Esophagus muscularis mucosa (tissue), 4 donors: ENCODE measurements around the gene IGF2R. TPM values are rescaled to one million over a fixed set of nuclear protein-coding genes. Genes with fewer than 3 reads are reported as not detected.
"Not testable (repeated sequence)": the region's sequence is repeated elsewhere in the genome, so short reads cannot be mapped to it uniquely, and the experiment has no call there.

Source experiments
- DNase-seq: peaks from one replicate; pipeline ENCODE4 v3.0.0-alpha.2; 2017; ENCODE audit errors: extremely low spot score
- H3K27ac ChIP-seq, 4 donors: fragments of 200-600 bp; sonication (generic); replicated peaks in 1 of 4; 1 replicate in 3 of 4; 2 replicates in 1 of 4; pipeline ENCODE4 v1.5.1; 2016 to 2019; ENCODE audit warnings: mild to moderate bottlenecking in 1 of 4
- H3K27me3 ChIP-seq, 4 donors: fragments of 200-600 bp; sonication (generic); one replicate each; pipeline versions ENCODE4 v1.5.1 to v1.6.0; 2016 to 2019
- H3K36me3 ChIP-seq, 4 donors: fragments of 200-600 bp; sonication (generic); one replicate each; pipeline ENCODE4 v1.5.1; 2016 to 2019
- H3K4me1 ChIP-seq, 4 donors: fragments of 200-600 bp; sonication (generic); one replicate each; pipeline ENCODE4 v1.5.1; 2016 to 2019
- H3K4me3 ChIP-seq, 4 donors: fragments of 200-600 bp; sonication (generic); 1 replicate in 2 of 4; 2 replicates in 2 of 4; pipeline ENCODE4 v1.5.1; 2016 to 2019; ENCODE audit warnings: mild to moderate bottlenecking in 4 of 4, moderate library complexity in 1 of 4
- H3K9me3 ChIP-seq, 4 donors: fragments of 200-600 bp; sonication (generic); 1 replicate in 3 of 4; 2 replicates in 1 of 4; pipeline ENCODE4 v1.5.1; 2016 to 2019
- EP300 ChIP-seq: sonication (generic); formaldehyde crosslinking; IDR thresholded peaks from one replicate; pipeline ENCODE4 v1.6.1; 2017; ENCODE audit warnings: antibody characterized with exemption
- POLR2A ChIP-seq: fragments of 450-650 bp; IDR thresholded peaks from one replicate; pipeline ENCODE4 v1.6.1; 2017; ENCODE audit warnings: antibody characterized with exemption, moderate library complexity, mild to moderate bottlenecking, low read depth
- POLR2AphosphoS5 ChIP-seq, 2 donors: sonication (generic); formaldehyde crosslinking; IDR thresholded peaks; one replicate each; pipeline ENCODE4 v1.6.1; 2017; ENCODE audit warnings: antibody characterized with exemption in 2 of 2
- WGBS: methylation state at CpG from one replicate; pipeline ENCODE4 v1.1.5; 2018; 5-methylcytosine and 5-hydroxymethylcytosine counted together
- intact Hi-C: fragments of 100-400 bp; cut with DNase I; formaldehyde crosslinking; loops from one replicate; pipeline ENCODE4 v1.15.1; 2023
- total RNA-seq, 4 donors: library from RNA; depleted of rRNA; stranded (reverse); fragments of >200 nt; gene quantifications; one replicate each; pipeline versions ENCODE4 v1.1.0 to v1.2.1, GENCODE V29; 2016
- TF ChIP-seq, protein P1 (sequence below), 3 experiments: fragments of 200-600 bp in 2 of 3; fragments of 450-650 bp in 1 of 3; sonication (generic) in 2 of 3; IDR thresholded peaks; one replicate each; pipeline ENCODE4 v1.5.1; 2017 to 2019; ENCODE audit warnings: antibody characterized with exemption in 3 of 3, mild to moderate bottlenecking in 2 of 3, moderate library complexity in 1 of 3

The IGF2R gene
- total RNA-seq, 4 donors from 2014 or later = 43.6 to 75.3 (median 58.4) TPM

- Histone ChIP-seq H3K27ac (no peak overlapping the region), H3K4me3 (no peak overlapping the region), H3K27me3 (no peaks in the 10 kb centered on the region), H3K36me3 (no peaks in the 10 kb centered on the region), H3K4me1 (no peaks in the 10 kb centered on the region), H3K9me3 (no peaks in the 10 kb centered on the region)
- TF ChIP-seq POLR2A = no peak
- TF ChIP-seq POLR2AphosphoS5 (IDR thresholded peaks at IDR 0.05) = no peak
- TF ChIP-seq, protein P1, sequence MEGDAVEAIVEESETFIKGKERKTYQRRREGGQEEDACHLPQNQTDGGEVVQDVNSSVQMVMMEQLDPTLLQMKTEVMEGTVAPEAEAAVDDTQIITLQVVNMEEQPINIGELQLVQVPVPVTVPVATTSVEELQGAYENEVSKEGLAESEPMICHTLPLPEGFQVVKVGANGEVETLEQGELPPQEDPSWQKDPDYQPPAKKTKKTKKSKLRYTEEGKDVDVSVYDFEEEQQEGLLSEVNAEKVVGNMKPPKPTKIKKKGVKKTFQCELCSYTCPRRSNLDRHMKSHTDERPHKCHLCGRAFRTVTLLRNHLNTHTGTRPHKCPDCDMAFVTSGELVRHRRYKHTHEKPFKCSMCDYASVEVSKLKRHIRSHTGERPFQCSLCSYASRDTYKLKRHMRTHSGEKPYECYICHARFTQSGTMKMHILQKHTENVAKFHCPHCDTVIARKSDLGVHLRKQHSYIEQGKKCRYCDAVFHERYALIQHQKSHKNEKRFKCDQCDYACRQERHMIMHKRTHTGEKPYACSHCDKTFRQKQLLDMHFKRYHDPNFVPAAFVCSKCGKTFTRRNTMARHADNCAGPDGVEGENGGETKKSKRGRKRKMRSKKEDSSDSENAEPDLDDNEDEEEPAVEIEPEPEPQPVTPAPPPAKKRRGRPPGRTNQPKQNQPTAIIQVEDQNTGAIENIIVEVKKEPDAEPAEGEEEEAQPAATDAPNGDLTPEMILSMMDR (IDR thresholded peaks at IDR 0.05) = no peak
- no peak for TF ChIP-seq EP300
- no peak for DNase-seq
- intact Hi-C loops = no loop called here
- 93% methylated on average over 17 of the region's 19 CpGs for WGBS
These were observed 162.9 kb downstream of the IGF2R start for GRCh38 chr6:160131636-160132296.

DNA sequence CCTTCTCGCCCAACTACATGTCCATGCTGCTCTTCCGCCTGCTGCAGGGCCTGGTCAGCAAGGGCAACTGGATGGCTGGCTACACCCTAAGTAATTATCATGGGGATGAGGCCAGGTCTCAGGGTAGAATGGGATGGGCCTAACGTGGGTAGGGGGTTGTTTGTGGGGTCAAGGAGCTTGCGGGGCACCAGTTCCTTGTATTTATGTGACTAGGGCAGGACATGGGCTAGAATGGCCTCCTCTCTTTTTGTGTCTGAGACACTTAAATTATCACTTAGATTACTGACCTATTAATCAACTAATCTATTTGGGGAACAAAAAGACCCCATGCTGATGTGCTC is 163.4 kb downstream of the IGF2R start:
- intact Hi-C loops = no loop called here
- H3K36me3 ChIP-seq = no peaks in the 10 kb centered on the region
- no peaks in the 10 kb centered on the region for H3K4me1 ChIP-seq
- 86% methylated on average over 4 of the region's 4 CpGs for WGBS
- no peaks in the 10 kb centered on the region for H3K9me3 ChIP-seq
- no peak overlapping the region for H3K27ac ChIP-seq
- TF ChIP-seq POLR2A = no peak
- DNase-seq = no peak
- H3K27me3 ChIP-seq = no peaks in the 10 kb centered on the region
- no peak overlapping the region for H3K4me3 ChIP-seq

GRCh38 chr6:160132776-160133338 is 164.0 kb downstream of the IGF2R start:
- WGBS = 69% methylated on average over 12 of the region's 12 CpGs
- H3K36me3 ChIP-seq = no peaks in the 10 kb centered on the region
- H3K9me3 ChIP-seq = no peaks in the 10 kb centered on the region
- H3K4me3 ChIP-seq = no peak overlapping the region
- peaks cover 0 to under 1% (median 0%) of the 10 kb centered on the region in 4 donors for H3K4me1 ChIP-seq
- no peaks in the 10 kb centered on the region for H3K27me3 ChIP-seq
- no peak for DNase-seq
- TF ChIP-seq, protein P1 (IDR thresholded peaks at IDR 0.05) = no peak
- TF ChIP-seq POLR2AphosphoS5 (IDR thresholded peaks at IDR 0.05) = no peak
- no peak for TF ChIP-seq EP300
- intact Hi-C loops = no loop called here
- H3K27ac ChIP-seq = no peak overlapping the region

DNA sequence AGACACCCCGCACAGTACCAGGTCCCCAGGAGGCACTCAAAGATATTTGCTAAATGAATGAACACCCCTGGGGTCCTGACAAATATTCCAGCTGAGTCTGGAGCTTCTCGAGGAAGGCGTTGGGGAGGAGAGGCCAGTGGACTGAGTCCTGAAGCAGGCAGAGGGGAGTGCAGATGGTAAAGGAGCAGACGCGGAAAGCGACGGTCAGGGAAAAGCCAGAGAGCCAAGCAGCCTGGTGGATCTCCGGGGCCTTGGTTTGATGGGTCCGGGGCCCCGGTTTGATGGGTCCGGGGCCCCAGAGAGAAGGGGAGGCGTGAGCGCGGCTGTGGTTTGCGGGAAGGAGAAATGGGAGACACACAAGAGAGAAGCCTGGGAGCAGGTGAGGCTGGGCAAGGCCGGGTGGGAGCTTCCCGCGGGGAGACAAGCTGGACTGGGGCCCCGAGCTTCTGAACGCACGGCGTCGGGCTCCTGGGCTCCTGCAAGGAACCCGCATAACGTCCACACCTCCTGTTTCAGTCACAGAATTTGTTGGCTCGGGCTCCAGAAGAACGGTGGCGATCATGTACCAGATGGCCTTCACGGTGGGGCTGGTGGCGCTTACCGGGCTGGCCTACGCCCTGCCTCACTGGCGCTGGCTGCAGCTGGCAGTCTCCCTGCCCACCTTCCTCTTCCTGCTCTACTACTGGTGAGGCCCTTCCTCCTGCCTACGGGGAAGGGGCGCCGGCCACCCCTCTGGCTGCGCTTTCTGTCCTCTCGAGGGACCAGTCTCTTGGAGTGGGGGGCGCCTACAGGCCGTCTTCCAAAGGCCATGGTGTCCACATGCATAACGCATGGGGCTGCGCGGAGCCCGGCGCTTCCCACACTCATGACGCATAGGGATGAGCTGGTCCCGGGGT is 164.8 kb downstream of the IGF2R start:
- WGBS = 88% methylated on average over 33 of the region's 47 CpGs
- no peaks in the 10 kb centered on the region for H3K36me3 ChIP-seq
- intact Hi-C loops = no loop called here
- H3K4me3 ChIP-seq = no peak overlapping the region
- H3K27ac ChIP-seq = no peak overlapping the region
- H3K9me3 ChIP-seq = no peaks in the 10 kb centered on the region
- TF ChIP-seq, protein P1 (IDR thresholded peaks at IDR 0.05) = no peak
- TF ChIP-seq EP300 (no peak), POLR2A (no peak), POLR2AphosphoS5 (IDR thresholded peaks at IDR 0.05) (no peak)
- no peak for DNase-seq
- peaks cover 4 to 8% (median 5%) of the 10 kb centered on the region in 4 donors for H3K4me1 ChIP-seq
- H3K27me3 ChIP-seq = no peaks in the 10 kb centered on the region

- H3K4me1 ChIP-seq = peaks cover 4 to 15% (median 12%) of the 10 kb centered on the region in 4 donors
- H3K27me3 ChIP-seq, H3K27ac ChIP-seq, H3K9me3 ChIP-seq, intact Hi-C loops, DNase-seq, H3K4me3 ChIP-seq, H3K36me3 ChIP-seq: not testable (repeated sequence)
- WGBS = 96% methylated on average over 16 of the region's 20 CpGs
These were observed 165.5 kb downstream of the IGF2R start for GRCh38 chr6:160134337-160134751.
